GM12878 (cell line): ENCODE results near the gene ADAM10. TPM values are rescaled to one million over a fixed set of nuclear protein-coding genes. Genes with fewer than 3 reads are reported as not detected.

ENCODE experiments used
- ATAC-seq: fragments of 200-7000 bp; cut with Tn5 transposase; 3 replicates; pipeline ENCODE4 v1.9.1; 2020; ENCODE audit warnings: mild to moderate bottlenecking, moderate library complexity
- BruUV-seq: library from RNA; stranded (reverse); fragments of 400-500 nt; replicated peaks from 2 replicates; lab custom pipeline; 2021; lab: Mats Ljungman, UMichigan
- CTCF ChIA-PET: fragments of 300-600 bp; sonication (Branson Sonifier 250); formaldehyde crosslinking; extraction: SDS; loops from one replicate; lab custom pipeline; 2021; ENCODE audit warnings: inconsistent platforms; lab: Yijun Ruan, JAX
- POLR2A ChIA-PET: fragments of 350-600 bp; formaldehyde crosslinking; extraction: SDS; loops from one replicate; lab custom pipeline; 2021; ENCODE audit warnings: inconsistent platforms; lab: Charles Lee
- RAD21 ChIA-PET: fragments of 300-600 bp; sonication (Branson Sonifier 250); formaldehyde crosslinking; loops from one replicate; lab custom pipeline; 2023; ENCODE audit warnings: antibody characterized with exemption; ENCODE audit not compliant: unreplicated experiment; lab: Charles Lee
- SMC1A ChIA-PET: fragments of 300-600 bp; sonication (Branson Sonifier 250); formaldehyde crosslinking; loops from one replicate; lab custom pipeline; 2023; ENCODE audit not compliant: unreplicated experiment, uncharacterized antibody; lab: Charles Lee
- DNase-seq: peaks from one replicate; pipeline ENCODE4 v3.0.0-alpha.2; 2011; ENCODE audit warnings: low read depth, low spot score
- FAIRE-seq: peaks from 3 replicates; lab custom pipeline; 2011; peaks lifted over from hg19 to GRCh38; lab: Jason Lieb, UNC
- H2AFZ ChIP-seq: 2 replicates; pipeline ENCODE4 v1.6.0; 2011; ENCODE audit warnings: low read depth, low read length, control low read depth; ENCODE audit not compliant: control insufficient read depth
- H3K27ac ChIP-seq: 2 replicates; pipeline ENCODE4 v1.5.1; 2011; ENCODE audit warnings: control low read depth; ENCODE audit not compliant: control insufficient read depth, insufficient read depth
- H3K27me3 ChIP-seq, 2 experiments: replicated peaks in 1 of 2; 2 replicates each; pipeline versions ENCODE4 v1.6.0 to v1.6.1; 2011; ENCODE audit warnings: low read length in 1 of 2; ENCODE audit not compliant: control insufficient read depth in 2 of 2, insufficient read depth in 2 of 2
- H3K36me3 ChIP-seq, 2 experiments: 2 replicates each; pipeline ENCODE4 v1.5.1; 2011; ENCODE audit warnings: low read length in 1 of 2; ENCODE audit not compliant: control insufficient read depth in 2 of 2, insufficient read depth in 2 of 2
- H3K4me1 ChIP-seq: 2 replicates; pipeline ENCODE4 v1.6.1; 2011; ENCODE audit warnings: mild to moderate bottlenecking, low read length, moderate library complexity, mixed read lengths; ENCODE audit not compliant: control insufficient read depth, insufficient read depth
- H3K4me2 ChIP-seq: 2 replicates; pipeline ENCODE4 v1.6.0; 2011; ENCODE audit warnings: control low read depth; ENCODE audit not compliant: control insufficient read depth, insufficient read depth
- H3K4me3 ChIP-seq: fragments of 200-600 bp; sonication (generic); 2 replicates; pipeline ENCODE4 v1.5.1; 2016
- H3K79me2 ChIP-seq: 2 replicates; pipeline ENCODE4 v1.6.0; 2011; ENCODE audit warnings: low read length; ENCODE audit not compliant: control insufficient read depth, insufficient read depth
- H3K9ac ChIP-seq: 2 replicates; pipeline ENCODE4 v1.8.0; 2011; ENCODE audit warnings: low read length, control low read depth, mixed read lengths; ENCODE audit not compliant: control insufficient read depth, insufficient read depth
- H3K9me3 ChIP-seq: replicated peaks from 3 replicates; pipeline ENCODE4 v1.5.1; 2011; ENCODE audit warnings: mild to moderate bottlenecking, low read length; ENCODE audit not compliant: control insufficient read depth, insufficient read depth
- H4K20me1 ChIP-seq: 2 replicates; pipeline ENCODE4 v1.6.0; 2011; ENCODE audit not compliant: control insufficient read depth, insufficient read depth
- CBFB ChIP-seq: IDR thresholded peaks from 2 replicates; pipeline ENCODE4 v1.6.1; 2016; ENCODE audit warnings: antibody characterized with exemption, low read depth
- CBX5 ChIP-seq: sonication (generic); IDR thresholded peaks from 2 replicates; pipeline ENCODE4 v1.6.1; 2016; ENCODE audit warnings: low read depth, moderate library complexity, mild to moderate bottlenecking, inconsistent platforms
- HDGF ChIP-seq: fragments of 450-650 bp; IDR thresholded peaks from 2 replicates; pipeline ENCODE4 v1.6.1; 2016; ENCODE audit warnings: antibody characterized with exemption
- IKZF2 ChIP-seq, 2 experiments: fragments of 450-650 bp; IDR thresholded peaks; 2 replicates each; pipeline ENCODE4 v1.6.1; 2017; ENCODE audit warnings: mild to moderate bottlenecking in 2 of 2, moderate library complexity in 2 of 2
- MEF2B ChIP-seq: fragments of 450-650 bp; IDR thresholded peaks from 2 replicates; pipeline ENCODE4 v1.6.1; 2018; ENCODE audit warnings: mild to moderate bottlenecking, moderate library complexity; ENCODE audit not compliant: partially characterized antibody, poor library complexity, severe bottlenecking
- NFYB ChIP-seq: IDR thresholded peaks from 2 replicates; pipeline ENCODE4 v1.6.1; 2011; ENCODE audit warnings: low read depth, mild to moderate bottlenecking, low read length, improper control_type of control experiment, moderate library complexity; ENCODE audit not compliant: insufficient read depth
- NKRF ChIP-seq: fragments of 450-650 bp; conservative IDR thresholded peaks from 2 replicates; pipeline ENCODE4 v1.6.1; 2017; ENCODE audit warnings: mild to moderate bottlenecking, moderate library complexity
- PAX5 ChIP-seq: IDR thresholded peaks from 2 replicates; pipeline ENCODE4 v1.6.1; 2011; ENCODE audit warnings: low read depth, low read length, borderline replicate concordance
- STAT3 ChIP-seq: IDR thresholded peaks from 2 replicates; pipeline ENCODE4 v1.6.1; 2011; ENCODE audit warnings: low read depth, low read length, improper control_type of control experiment
- TCF3 ChIP-seq: IDR thresholded peaks from 2 replicates; pipeline ENCODE4 v1.6.1; 2012; ENCODE audit warnings: low read depth, mild to moderate bottlenecking, low read length, borderline replicate concordance; ENCODE audit not compliant: insufficient read depth
- WGBS: methylation state at CpG from one replicate; pipeline ENCODE4 v1.1.6; 2016; ENCODE audit warnings: low lambda C conversion rate; ENCODE audit not compliant: insufficient replicate concordance, insufficient coverage; ENCODE audit errors: missing lambda C conversion rate; 5-methylcytosine and 5-hydroxymethylcytosine counted together
- in situ Hi-C: fragments of 300-500 bp; cut with MboI; formaldehyde crosslinking; loops from 9 replicates; pipeline ENCODE4 v1.14.3; 2018; ENCODE audit warnings: mixed read lengths
- intact Hi-C: fragments of 100-400 bp; cut with micrococcal nuclease; formaldehyde crosslinking; loops from one replicate; pipeline ENCODE4 v1.14.2; 2022; ENCODE audit not compliant: unreplicated experiment
- polyA plus RNA-seq, 11 experiments: library from polyadenylated mRNA; depleted of rRNA in 4 of 11; unstranded in 6 of 11; stranded (reverse) in 5 of 11; fragments of >200 nt; fragmentation: Nextera tagmentation in 4 of 11; fragmentation: Illumina TruSeq in 1 of 11; extraction: Ambion mirVana in 4 of 11; extraction: Trizol in 1 of 11; gene quantifications; 1 replicate in 1 of 11; 2 replicates in 10 of 11; pipeline versions ENCODE4 v1.2.1 to v1.2.3, GENCODE V29; 2011 to 2016; ENCODE audit warnings: inconsistent platforms in 2 of 11, missing spikeins in 2 of 11, low read depth in 1 of 11
- total RNA-seq, 4 experiments: library from RNA; depleted of rRNA in 3 of 4; stranded (reverse); fragments of >200 nt in 3 of 4; fragmentation: Illumina TruSeq in 1 of 4; extraction: Trizol in 1 of 4; gene quantifications; 2 replicates each; pipeline versions ENCODE4 v1.2.1 to v1.2.3, GENCODE V29; 2013 to 2021
- TF ChIP-seq, protein P1 (sequence below): IDR thresholded peaks from 2 replicates; pipeline ENCODE4 v1.6.1; 2012; ENCODE audit warnings: low read depth, low read length, improper control_type of control experiment
- TF ChIP-seq, protein P2 (sequence below): fragments of 450-650 bp; IDR thresholded peaks from 2 replicates; pipeline ENCODE4 v1.6.1; 2016; ENCODE audit warnings: mild to moderate bottlenecking

ADAM10 gene
- total and polyA plus RNA-seq, 10 of the 15 experiments (the other 5 are each of a cell fraction or from before 2014, with no cell fraction given) = 10.0 to 88.9 (median 51.7) TPM

DNA sequence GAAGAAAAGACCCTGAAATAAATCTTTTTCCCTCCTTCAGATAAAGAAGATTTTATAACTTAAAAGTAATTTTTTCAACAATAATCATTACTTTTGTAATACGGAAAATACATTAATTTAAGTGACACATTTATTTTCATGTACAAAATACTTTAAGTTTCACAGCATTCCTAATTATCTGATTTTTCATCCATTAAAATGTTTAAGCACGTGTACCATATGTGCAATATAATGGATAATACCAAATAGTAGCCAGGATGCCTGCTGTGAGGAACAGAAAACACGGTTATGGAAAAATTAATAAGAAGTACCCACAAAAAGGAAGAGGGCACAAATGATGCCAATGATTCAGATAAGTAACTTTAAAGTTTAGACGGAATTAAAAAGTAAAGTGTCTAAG, 33.5 kb downstream of the ADAM10 start:
- H3K4me1 ChIP-seq = peaks cover 3% of the 10 kb centered on the region; the same call in 1 of the 2 replicates
- H3K79me2 ChIP-seq = peaks cover 18% of the 10 kb centered on the region
- H3K36me3 ChIP-seq = peaks cover 0 to 2% of the 10 kb centered on the region in 2 experiments; a peak in 2 of 4 replicates
- H3K9ac ChIP-seq = no peak overlapping the region
- no peaks in the 10 kb centered on the region for H4K20me1 ChIP-seq
- no peaks in the 10 kb centered on the region; the same call in 1 of the 3 replicates for H3K9me3 ChIP-seq
- no peak overlapping the region for H3K27ac ChIP-seq
- no peak overlapping the region for H3K4me2 ChIP-seq
- ChIA-PET POLR2A (no interaction called here), RAD21 (interaction anchor here (1.1 kb wide), 1 partner anchor 8 kb away, joined by 5 read pairs; no protein-coding TSS in a partner anchor), SMC1A (interaction anchor here (0.8 to 1.5 kb wide), 3 partner anchors 9 to 34 kb away, joined by 3 to 5 read pairs (median 3); no protein-coding TSS in a partner anchor), CTCF (no interaction called here)
- 96% methylated on average over 4 of the region's 4 CpGs for WGBS
- H3K4me3 ChIP-seq = no peak overlapping the region
- BruUV-seq = no TSS peak
- in situ Hi-C loops (no loop called here), intact Hi-C loops (no loop called here)
- no peak overlapping the region for H2AFZ ChIP-seq
- TF ChIP-seq CBX5 (no peak), STAT3 (no peak), TCF3 (no peak), MEF2B (no peak), PAX5 (no peak), IKZF2 (IDR thresholded peaks at IDR 0.05) (no peak), NFYB (no peak), NKRF (no peak), CBFB (no peak), HDGF (no peak)
- TF ChIP-seq, protein P1, sequence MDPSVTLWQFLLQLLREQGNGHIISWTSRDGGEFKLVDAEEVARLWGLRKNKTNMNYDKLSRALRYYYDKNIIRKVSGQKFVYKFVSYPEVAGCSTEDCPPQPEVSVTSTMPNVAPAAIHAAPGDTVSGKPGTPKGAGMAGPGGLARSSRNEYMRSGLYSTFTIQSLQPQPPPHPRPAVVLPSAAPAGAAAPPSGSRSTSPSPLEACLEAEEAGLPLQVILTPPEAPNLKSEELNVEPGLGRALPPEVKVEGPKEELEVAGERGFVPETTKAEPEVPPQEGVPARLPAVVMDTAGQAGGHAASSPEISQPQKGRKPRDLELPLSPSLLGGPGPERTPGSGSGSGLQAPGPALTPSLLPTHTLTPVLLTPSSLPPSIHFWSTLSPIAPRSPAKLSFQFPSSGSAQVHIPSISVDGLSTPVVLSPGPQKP = no peak
- TF ChIP-seq, protein P2, sequence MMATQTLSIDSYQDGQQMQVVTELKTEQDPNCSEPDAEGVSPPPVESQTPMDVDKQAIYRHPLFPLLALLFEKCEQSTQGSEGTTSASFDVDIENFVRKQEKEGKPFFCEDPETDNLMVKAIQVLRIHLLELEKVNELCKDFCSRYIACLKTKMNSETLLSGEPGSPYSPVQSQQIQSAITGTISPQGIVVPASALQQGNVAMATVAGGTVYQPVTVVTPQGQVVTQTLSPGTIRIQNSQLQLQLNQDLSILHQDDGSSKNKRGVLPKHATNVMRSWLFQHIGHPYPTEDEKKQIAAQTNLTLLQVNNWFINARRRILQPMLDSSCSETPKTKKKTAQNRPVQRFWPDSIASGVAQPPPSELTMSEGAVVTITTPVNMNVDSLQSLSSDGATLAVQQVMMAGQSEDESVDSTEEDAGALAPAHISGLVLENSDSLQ = no peak
- no peak for FAIRE-seq
- no peaks in the 10 kb centered on the region for H3K27me3 ChIP-seq
- DNase-seq = no peak
- ATAC-seq = no peak
